Smooth muscle cell (in vitro differentiated cells): ENCODE measurements around the gene TMOD3. TPM values are rescaled to one million over a fixed set of nuclear protein-coding genes. Genes with fewer than 3 reads are reported as not detected.
A peak's percentile ranks its signal among the peaks of the same experiment; 100 is the strongest.

Source experiments
- DNase-seq: peaks from one replicate; lab custom pipeline; 2025; ENCODE audit not compliant: unreplicated experiment; lab: John Stamatoyannopoulos, UW
- H2AFZ ChIP-seq: fragments of 200-600 bp; sonication (generic); 2 replicates; pipeline ENCODE4 v1.6.0; 2016; ENCODE audit warnings: antibody characterized with exemption, low read depth, mild to moderate bottlenecking
- H3F3A ChIP-seq: fragments of 200-600 bp; sonication (generic); 2 replicates; pipeline ENCODE4 v1.6.0; 2017; ENCODE audit warnings: antibody characterized with exemption, low read depth
- H3K27ac ChIP-seq: fragments of 200-600 bp; sonication (generic); 2 replicates; pipeline ENCODE4 v1.5.1; 2016; ENCODE audit warnings: low read depth, mild to moderate bottlenecking
- H3K27me3 ChIP-seq: fragments of 200-600 bp; sonication (generic); 2 replicates; pipeline ENCODE4 v1.6.1; 2016; ENCODE audit warnings: low read depth, mild to moderate bottlenecking
- H3K36me3 ChIP-seq: fragments of 200-600 bp; sonication (generic); 2 replicates; pipeline ENCODE4 v1.5.1; 2016; ENCODE audit warnings: low read depth
- H3K4me1 ChIP-seq: fragments of 200-600 bp; sonication (generic); 2 replicates; pipeline ENCODE4 v1.5.1; 2016; ENCODE audit warnings: low read depth
- H3K4me2 ChIP-seq: fragments of 200-600 bp; sonication (generic); 2 replicates; pipeline ENCODE4 v1.6.0; 2016; ENCODE audit warnings: mild to moderate bottlenecking
- H3K4me3 ChIP-seq: fragments of 200-600 bp; sonication (generic); 2 replicates; pipeline ENCODE4 v1.5.1; 2016; ENCODE audit warnings: mild to moderate bottlenecking
- H3K79me2 ChIP-seq: fragments of 200-600 bp; sonication (generic); 2 replicates; pipeline ENCODE4 v1.6.0; 2016; ENCODE audit warnings: low read depth, mild to moderate bottlenecking
- H3K9ac ChIP-seq: fragments of 200-600 bp; sonication (generic); 2 replicates; pipeline ENCODE4 v1.6.0; 2016; ENCODE audit warnings: low read depth
- H3K9me3 ChIP-seq: fragments of 200-600 bp; sonication (generic); replicated peaks from 2 replicates; pipeline ENCODE4 v1.5.1; 2016; ENCODE audit warnings: low read depth
- H4K20me1 ChIP-seq: fragments of 200-600 bp; sonication (generic); 2 replicates; pipeline ENCODE4 v1.6.0; 2016; ENCODE audit warnings: low read depth
- WGBS: methylation state at CpG from one replicate; pipeline ENCODE4 v1.1.7; 2016; ENCODE audit warnings: low lambda C conversion rate; 5-methylcytosine and 5-hydroxymethylcytosine counted together
- polyA plus RNA-seq: library from polyadenylated mRNA; unstranded; fragments of >200 nt; fragmentation: Nextera tagmentation; extraction: Ambion mirVana; gene quantifications from 2 replicates; pipeline ENCODE4 v1.2.1, GENCODE V29; 2016
- total RNA-seq: library from RNA; depleted of rRNA; stranded (reverse); fragments of >200 nt; gene quantifications from 2 replicates; pipeline ENCODE4 v1.2.3, GENCODE V29; 2014
- TF ChIP-seq, protein P1 (sequence below): fragments of 200-600 bp; sonication (generic); IDR thresholded peaks from 2 replicates; pipeline ENCODE4 v1.5.1; 2017; ENCODE audit warnings: borderline replicate concordance, mild to moderate bottlenecking, antibody characterized with exemption; ENCODE audit not compliant: insufficient read depth, poor library complexity, severe bottlenecking

TMOD3 gene
- total RNA-seq = 35.7 and 57.1 TPM in 2 replicates
- 18.6 and 32.0 TPM in 2 replicates for polyA plus RNA-seq

- peaks cover 43% of the 10 kb centered on the region for H4K20me1 ChIP-seq
- peaks cover 11% of the 10 kb centered on the region for H3K4me1 ChIP-seq
- TF ChIP-seq, protein P1, sequence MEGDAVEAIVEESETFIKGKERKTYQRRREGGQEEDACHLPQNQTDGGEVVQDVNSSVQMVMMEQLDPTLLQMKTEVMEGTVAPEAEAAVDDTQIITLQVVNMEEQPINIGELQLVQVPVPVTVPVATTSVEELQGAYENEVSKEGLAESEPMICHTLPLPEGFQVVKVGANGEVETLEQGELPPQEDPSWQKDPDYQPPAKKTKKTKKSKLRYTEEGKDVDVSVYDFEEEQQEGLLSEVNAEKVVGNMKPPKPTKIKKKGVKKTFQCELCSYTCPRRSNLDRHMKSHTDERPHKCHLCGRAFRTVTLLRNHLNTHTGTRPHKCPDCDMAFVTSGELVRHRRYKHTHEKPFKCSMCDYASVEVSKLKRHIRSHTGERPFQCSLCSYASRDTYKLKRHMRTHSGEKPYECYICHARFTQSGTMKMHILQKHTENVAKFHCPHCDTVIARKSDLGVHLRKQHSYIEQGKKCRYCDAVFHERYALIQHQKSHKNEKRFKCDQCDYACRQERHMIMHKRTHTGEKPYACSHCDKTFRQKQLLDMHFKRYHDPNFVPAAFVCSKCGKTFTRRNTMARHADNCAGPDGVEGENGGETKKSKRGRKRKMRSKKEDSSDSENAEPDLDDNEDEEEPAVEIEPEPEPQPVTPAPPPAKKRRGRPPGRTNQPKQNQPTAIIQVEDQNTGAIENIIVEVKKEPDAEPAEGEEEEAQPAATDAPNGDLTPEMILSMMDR = no peak
- H3K4me2 ChIP-seq = peak within 1 kb of the TSS; percentile 89
- H3K27me3 ChIP-seq = no peaks in the 10 kb centered on the region
- H3K4me3 ChIP-seq = peak within 1 kb of the TSS; percentile 71
- no peaks in the 10 kb centered on the region for H3K36me3 ChIP-seq
- WGBS = 3% methylated on average over 69 of the region's 89 CpGs
- no peaks in the 10 kb centered on the region for H3F3A ChIP-seq
- H3K27ac ChIP-seq = peak within 1 kb of the TSS; percentile 85
- peaks cover 48% of the 10 kb centered on the region for H3K79me2 ChIP-seq
- no peaks in the 10 kb centered on the region for H3K9me3 ChIP-seq
- peak within 1 kb of the TSS; percentile 84 for H3K9ac ChIP-seq
- peak within 1 kb of the TSS; percentile 85 for H2AFZ ChIP-seq
- DNase-seq = peak; percentile 73
Measured at GRCh38 chr15:51829376-51830275, at the start of gene TMOD3. Gene TMOD3, plus strand, starts transcription at chr15:51829653. Its CDS starts 33,232 bp downstream, at chr15:51862885.

GRCh38 chr15:51780636-51781035 lies 48.8 kb upstream of the TMOD3 start:
- Histone ChIP-seq H3K4me2 (no peak overlapping the region), H3K27ac (no peak overlapping the region), H3K79me2 (no peaks in the 10 kb centered on the region), H4K20me1 (no peaks in the 10 kb centered on the region), H3F3A (no peaks in the 10 kb centered on the region), H3K4me1 (no peaks in the 10 kb centered on the region), H3K9ac (no peak overlapping the region), H2AFZ (no peak overlapping the region), H3K36me3 (no peaks in the 10 kb centered on the region), H3K27me3 (no peaks in the 10 kb centered on the region), H3K4me3 (no peak overlapping the region), H3K9me3 (no peaks in the 10 kb centered on the region)
- no peak for DNase-seq
- TF ChIP-seq, protein P1 = no peak
- 88% methylated on average over 1 of the region's 1 CpG for WGBS

- H2AFZ ChIP-seq = no peak overlapping the region
- WGBS = 92% methylated on average over 2 of the region's 2 CpGs
- no peak overlapping the region for H3K27ac ChIP-seq
Measured at GRCh38 chr15:51781506-51781905, 47.9 kb upstream of the TMOD3 start.

More at GRCh38 chr15:51781506-51781905, 47.9 kb upstream of the TMOD3 start:
- Histone ChIP-seq H3K4me3 (no peak overlapping the region), H3F3A (no peaks in the 10 kb centered on the region), H3K4me1 (no peaks in the 10 kb centered on the region), H4K20me1 (no peaks in the 10 kb centered on the region), H3K9ac (no peak overlapping the region), H3K9me3 (no peaks in the 10 kb centered on the region), H3K27me3 (no peaks in the 10 kb centered on the region), H3K79me2 (no peaks in the 10 kb centered on the region), H3K4me2 (no peak overlapping the region), H3K36me3 (no peaks in the 10 kb centered on the region)
- no peak for DNase-seq
- TF ChIP-seq, protein P1 = no peak
